HCT116 (cell line): ENCODE data around the gene CISTR. TPM values are rescaled to one million over a fixed set of nuclear protein-coding genes. Genes with fewer than 3 reads are reported as not detected.

Experiments used
- ATAC-seq: fragments of 200-7000 bp; cut with Tn5 transposase; 2 replicates; pipeline ENCODE4 v1.9.1; 2020; ENCODE audit warnings: mild to moderate bottlenecking, moderate library complexity
- BruUV-seq: library from RNA; stranded (reverse); fragments of 400-500 nt; replicated peaks from 2 replicates; lab custom pipeline; 2021; lab: Mats Ljungman, UMichigan
- CTCF ChIA-PET: fragments of 300-600 bp; sonication (Branson Sonifier 250); formaldehyde crosslinking; loops from one replicate; lab custom pipeline; 2021; ENCODE audit warnings: antibody characterized with exemption; lab: Charles Lee
- POLR2A ChIA-PET: fragments of 300-600, 350-600 bp; sonication (Branson Sonifier 250); formaldehyde crosslinking; loops from one replicate; lab custom pipeline; 2021; ENCODE audit warnings: antibody characterized with exemption; lab: Charles Lee
- RAD21 ChIA-PET, 2 experiments: fragments of 300-600 bp; sonication (Branson Sonifier 250); formaldehyde crosslinking; loops; one replicate each; lab custom pipeline; 2023; ENCODE audit warnings: low total read pairs in 2 of 2; ENCODE audit not compliant: uncharacterized antibody in 2 of 2, unreplicated experiment in 2 of 2, low non-redundant PET in 1 of 2; lab: Charles Lee
- DNase-seq: peaks from one replicate; pipeline ENCODE4 v3.0.0-alpha.2; 2010; ENCODE audit warnings: low read depth, low spot score
- H2AFZ ChIP-seq: fragments of 200-600 bp; shearing (Covaris generic), sonication (generic); 2 replicates; pipeline ENCODE4 v1.6.1; 2017; ENCODE audit warnings: low read depth, mixed run types, mixed read lengths, antibody characterized with exemption, low read length; ENCODE audit not compliant: poor library complexity, severe bottlenecking
- H3K27ac ChIP-seq: 2 replicates; pipeline ENCODE4 v1.5.1; 2012; ENCODE audit warnings: low read depth, low read length
- H3K27me3 ChIP-seq: fragments of 200-600 bp; sonication (generic); 2 replicates; pipeline ENCODE4 v1.6.1; 2016; ENCODE audit warnings: mixed run types, low read length, mixed read lengths; ENCODE audit not compliant: insufficient read depth
- H3K36me3 ChIP-seq, 2 experiments: fragments of 200-500 bp in 1 of 2; fragments of 200-600 bp in 1 of 2; sonication (Bioruptor generic) in 1 of 2; sonication (generic) in 1 of 2; 2 replicates each; pipeline versions ENCODE4 v1.5.1 to v1.6.1; 2014 to 2016; ENCODE audit warnings: low read length in 2 of 2, inconsistent platforms in 1 of 2, mixed read lengths in 1 of 2, mixed run types in 1 of 2; ENCODE audit not compliant: insufficient read depth in 2 of 2, control insufficient read depth in 1 of 2
- H3K4me1 ChIP-seq, 2 experiments: fragments of 200-600 bp in 1 of 2; sonication (generic) in 1 of 2; 2 replicates each; pipeline versions ENCODE4 v1.5.1 to v1.6.1; 2012 to 2017; ENCODE audit warnings: low read length in 2 of 2, inconsistent platforms in 1 of 2, mild to moderate bottlenecking in 1 of 2, mixed read lengths in 1 of 2, mixed run types in 1 of 2, moderate library complexity in 1 of 2; ENCODE audit not compliant: insufficient read depth in 2 of 2, control insufficient read depth in 1 of 2
- H3K4me2 ChIP-seq: fragments of 200-600 bp; sonication (generic); 2 replicates; pipeline ENCODE4 v1.6.1; 2017; ENCODE audit warnings: mixed run types, low read length, mixed read lengths
- H3K4me3 ChIP-seq, 2 experiments: fragments of 200-600 bp in 1 of 2; sonication (generic) in 1 of 2; replicated peaks in 1 of 2; 2 replicates each; pipeline ENCODE4 v1.5.1; 2011 to 2016; ENCODE audit warnings: low read length in 2 of 2, control low read depth in 1 of 2, low read depth in 1 of 2, mild to moderate bottlenecking in 1 of 2, mixed read lengths in 1 of 2, mixed run types in 1 of 2
- H3K79me2 ChIP-seq: fragments of 200-600 bp; sonication (generic); 2 replicates; pipeline ENCODE4 v1.6.1; 2017; ENCODE audit warnings: mild to moderate bottlenecking, mixed run types, low read length, moderate library complexity, mixed read lengths; ENCODE audit not compliant: insufficient read depth
- H3K9ac ChIP-seq: fragments of 200-600 bp; sonication (generic); 2 replicates; pipeline ENCODE4 v1.6.1; 2016; ENCODE audit warnings: low read length, mixed read lengths
- H3K9me2 ChIP-seq: fragments of 200-600 bp; sonication (generic), shearing (Covaris generic); 2 replicates; pipeline ENCODE4 v1.6.1; 2017; ENCODE audit warnings: mixed run types, mild to moderate bottlenecking, moderate library complexity; ENCODE audit not compliant: insufficient read depth
- H3K9me3 ChIP-seq, 2 experiments: fragments of 200-500 bp in 1 of 2; fragments of 200-600 bp in 1 of 2; sonication (Bioruptor generic) in 1 of 2; sonication (generic) in 1 of 2; 2 replicates each; pipeline ENCODE4 v1.6.1; 2014 to 2017; ENCODE audit warnings: low read length in 2 of 2, mixed read lengths in 2 of 2, inconsistent platforms in 1 of 2, low read depth in 1 of 2, mild to moderate bottlenecking in 1 of 2, mixed run types in 1 of 2, moderate library complexity in 1 of 2; ENCODE audit not compliant: control insufficient read depth in 1 of 2, insufficient read depth in 1 of 2
- H4K20me1 ChIP-seq: fragments of 200-600 bp; sonication (generic), shearing (Covaris generic); 2 replicates; pipeline ENCODE4 v1.6.1; 2017; ENCODE audit warnings: mixed run types, mild to moderate bottlenecking, moderate library complexity; ENCODE audit not compliant: insufficient read depth
- CBX3 ChIP-seq: IDR thresholded peaks from 2 replicates; pipeline ENCODE4 v1.6.1; 2012; ENCODE audit warnings: low read depth
- CTCF ChIP-seq, 3 experiments: fragments of 200-600 bp in 1 of 3; sonication (generic) in 1 of 3; IDR thresholded peaks in 2 of 3; conservative IDR thresholded peaks in 1 of 3; 2 replicates each; pipeline ENCODE4 v1.5.1; 2012 to 2017; ENCODE audit warnings: low read depth in 2 of 3, low read length in 2 of 3, antibody characterized with exemption in 1 of 3, borderline replicate concordance in 1 of 3, control low read depth in 1 of 3, mild to moderate bottlenecking in 1 of 3, mixed read lengths in 1 of 3, mixed run types in 1 of 3, moderate library complexity in 1 of 3; ENCODE audit not compliant: insufficient read depth in 1 of 3
- EGR1 ChIP-seq: IDR thresholded peaks from 2 replicates; pipeline ENCODE4 v1.6.1; 2012; ENCODE audit warnings: low read depth
- ELF1 ChIP-seq: IDR thresholded peaks from 2 replicates; pipeline ENCODE4 v1.6.1; 2012; ENCODE audit warnings: low read depth, borderline replicate concordance
- EZH2 ChIP-seq: fragments of 200-600 bp; sonication (generic); IDR thresholded peaks from 2 replicates; pipeline ENCODE4 v1.6.1; 2017; ENCODE audit warnings: antibody characterized with exemption, mixed run types
- JUND ChIP-seq: IDR thresholded peaks from 2 replicates; pipeline ENCODE4 v1.6.1; 2012
- MAX ChIP-seq: IDR thresholded peaks from 2 replicates; pipeline ENCODE4 v1.6.1; 2012
- POLR2A ChIP-seq: IDR thresholded peaks from 2 replicates; pipeline ENCODE4 v1.7.0; 2011; ENCODE audit warnings: borderline replicate concordance; ENCODE audit not compliant: insufficient read depth, insufficient read length; ENCODE audit errors: extremely low read depth
- REST ChIP-seq: IDR thresholded peaks from 2 replicates; pipeline ENCODE4 v1.6.1; 2012; ENCODE audit warnings: low read depth
- SIN3A ChIP-seq: IDR thresholded peaks from 2 replicates; pipeline ENCODE4 v1.6.1; 2012; ENCODE audit warnings: low read depth
- SRF ChIP-seq: IDR thresholded peaks from 2 replicates; pipeline ENCODE4 v1.6.1; 2012; ENCODE audit warnings: low read depth
- YY1 ChIP-seq: IDR thresholded peaks from 2 replicates; pipeline ENCODE4 v1.6.1; 2011; ENCODE audit warnings: low read length, low read depth, moderate library complexity, mild to moderate bottlenecking; ENCODE audit not compliant: insufficient replicate concordance; ENCODE audit errors: extremely low read depth
- ZBTB33 ChIP-seq: IDR thresholded peaks from 2 replicates; pipeline ENCODE4 v1.6.1; 2011; ENCODE audit warnings: mild to moderate bottlenecking, low read length, moderate library complexity; ENCODE audit not compliant: insufficient replicate concordance; ENCODE audit errors: extremely low read depth
- ZFX ChIP-seq: fragments of 450-650 bp; IDR thresholded peaks from 2 replicates; pipeline ENCODE4 v1.6.1; 2017
- ZNF274 ChIP-seq: fragments of 200-500 bp; sonication (Bioruptor generic); IDR thresholded peaks from 2 replicates; pipeline ENCODE4 v1.6.1; 2014; ENCODE audit warnings: mild to moderate bottlenecking, low read depth, low read length, inconsistent platforms
- intact Hi-C: fragments of 100-400 bp; cut with micrococcal nuclease; formaldehyde crosslinking; loops from 2 replicates; pipeline ENCODE4 v1.10.0; 2022
- total RNA-seq: library from RNA; stranded (reverse); gene quantifications from one replicate; pipeline ENCODE4 v1.2.1, GENCODE V29; 2021; ENCODE audit not compliant: unreplicated experiment

The CISTR gene
- total RNA-seq, 1 experiment from 2014 or later: not detected

GRCh38 chr12:53733051-53733806 is 18.6 kb downstream of the CISTR start:
- Histone ChIP-seq H3K4me3 (no peak overlapping the region), H3K27me3 (no peaks in the 10 kb centered on the region), H3K27ac (no peak overlapping the region), H3K9me3 (no peaks in the 10 kb centered on the region), H3K4me1 (no peaks in the 10 kb centered on the region; a peak in 1 of 4 replicates), H3K4me2 (no peak overlapping the region), H2AFZ (no peak overlapping the region), H3K9ac (no peak overlapping the region), H3K36me3 (no peaks in the 10 kb centered on the region), H3K79me2 (no peaks in the 10 kb centered on the region), H4K20me1 (no peaks in the 10 kb centered on the region), H3K9me2 (no peaks in the 10 kb centered on the region)
- intact Hi-C loops: no loop called here
- TF ChIP-seq JUND (no peak), CTCF (IDR thresholded peaks at IDR 0.05 in 2 of 3, conservative IDR thresholded peaks at IDR 0.05 in 1 of 3; ENCODE audit: borderline replicate concordance in 1 of 3, insufficient read depth in 1 of 3, low read depth in 2 of 3, low read length in 2 of 3) (no peak), ELF1 (no peak), MAX (no peak), ZNF274 (no peak), POLR2A (no peak), YY1 (no peak), EGR1 (no peak), SRF (no peak), EZH2 (no peak), ZFX (no peak), CBX3 (no peak), REST (no peak), ZBTB33 (no peak), SIN3A (no peak)
- ChIA-PET CTCF (interaction anchor here (0.7 to 2.5 kb wide), 5 partner anchors 10 to 38 kb away, joined by 3 to 20 read pairs (median 5); no protein-coding TSS in a partner anchor), RAD21 (no interaction called here), POLR2A (no interaction called here)
- no TSS peak for BruUV-seq
- DNase-seq: no peak
- no peak for ATAC-seq
